HEK293 (cell line): ENCODE measurements around the gene TP73.
A peak's percentile ranks its signal among the peaks of the same experiment; 100 is the strongest.

Experiments
- CTCF ChIA-PET: fragments of 350-600 bp; formaldehyde crosslinking; extraction: SDS; loops from one replicate; lab custom pipeline; 2021; ENCODE audit warnings: antibody characterized with exemption; lab: Yijun Ruan, JAX
- POLR2A ChIA-PET: fragments of 300-600 bp; formaldehyde crosslinking; extraction: SDS; loops from one replicate; lab custom pipeline; 2020; ENCODE audit warnings: antibody characterized with exemption, inconsistent platforms; lab: Yijun Ruan, JAX
- H3K27ac ChIP-seq: fragments of 200-500 bp; sonication (Bioruptor generic); 2 replicates; pipeline ENCODE4 v1.5.1; 2014; ENCODE audit warnings: low read depth, low read length, control low read depth, inconsistent platforms; ENCODE audit errors: extremely low read depth
- H3K36me3 ChIP-seq, 2 experiments: fragments of 200-500 bp in 1 of 2; sonication (Bioruptor generic) in 1 of 2; 1 replicate in 1 of 2; 2 replicates in 1 of 2; pipeline ENCODE4 v1.5.1; 2014 to 2017; ENCODE audit warnings: inconsistent platforms in 2 of 2, low read length in 2 of 2; ENCODE audit not compliant: control insufficient read depth in 2 of 2, insufficient read depth in 1 of 2
- H3K4me1 ChIP-seq: fragments of 200-500 bp; sonication (Bioruptor generic); 2 replicates; pipeline ENCODE4 v1.5.1; 2014; ENCODE audit warnings: mild to moderate bottlenecking, low read length, inconsistent platforms; ENCODE audit not compliant: control insufficient read depth, insufficient read depth
- H3K4me3 ChIP-seq: 2 replicates; pipeline ENCODE4 v1.5.1; 2011; ENCODE audit warnings: low read depth, mild to moderate bottlenecking, control low read depth, low read length, moderate library complexity
- H3K9me3 ChIP-seq: fragments of 200-500 bp; sonication (Bioruptor generic); 2 replicates; pipeline ENCODE4 v1.5.1; 2014; ENCODE audit warnings: low read depth, low read length, inconsistent platforms; ENCODE audit not compliant: control insufficient read depth, insufficient read depth
- GLIS1 ChIP-seq: fragments of 450-650 bp; formaldehyde crosslinking; IDR thresholded peaks from 2 replicates; pipeline ENCODE4 v1.5.1; 2016; ENCODE audit warnings: missing biosample characterization, missing genetic modification characterization
- HOXC10 ChIP-seq: sonication (generic); formaldehyde crosslinking; IDR thresholded peaks from 2 replicates; pipeline ENCODE4 v1.8.1; 2023; ENCODE audit warnings: mild to moderate bottlenecking, missing genetic modification reagents
- IKZF3 ChIP-seq: fragments of 450-650 bp; IDR thresholded peaks from 2 replicates; pipeline ENCODE4 v1.5.0; 2018; ENCODE audit warnings: missing biosample characterization, mild to moderate bottlenecking, missing genetic modification characterization, moderate library complexity
- KLF1 ChIP-seq: fragments of 450-650 bp; formaldehyde crosslinking; IDR thresholded peaks from 2 replicates; pipeline ENCODE4 v1.5.1; 2016; ENCODE audit warnings: missing biosample characterization, missing genetic modification characterization
- KLF10 ChIP-seq: fragments of 450-650 bp; IDR thresholded peaks from 2 replicates; pipeline ENCODE4 v1.5.1; 2018; ENCODE audit warnings: missing biosample characterization, mild to moderate bottlenecking, missing genetic modification characterization
- SP3 ChIP-seq: fragments of 450-650 bp; formaldehyde crosslinking; IDR thresholded peaks from 2 replicates; pipeline ENCODE4 v1.5.1; 2016; ENCODE audit warnings: missing biosample characterization, missing genetic modification characterization
- TCF7L2 ChIP-seq: IDR thresholded peaks from 2 replicates; pipeline ENCODE4 v1.6.1; 2011; ENCODE audit warnings: low read depth, mild to moderate bottlenecking, inconsistent platforms, low read length, moderate library complexity, borderline replicate concordance
- ZBTB20 ChIP-seq: fragments of 450-650 bp; formaldehyde crosslinking; IDR thresholded peaks from 2 replicates; pipeline ENCODE4 v1.5.1; 2016; ENCODE audit warnings: missing biosample characterization, missing genetic modification characterization
- ZBTB8A ChIP-seq: fragments of 450-650 bp; formaldehyde crosslinking; IDR thresholded peaks from 2 replicates; pipeline ENCODE4 v1.5.1; 2016; ENCODE audit warnings: missing biosample characterization, missing genetic modification characterization
- ZFHX2 ChIP-seq: fragments of 450-650 bp; formaldehyde crosslinking; conservative IDR thresholded peaks from 2 replicates; pipeline ENCODE4 v1.5.1; 2016; ENCODE audit warnings: missing biosample characterization, missing genetic modification characterization
- ZIC2 ChIP-seq: fragments of 450-650 bp; formaldehyde crosslinking; IDR thresholded peaks from 2 replicates; pipeline ENCODE4 v1.5.1; 2016; ENCODE audit warnings: missing biosample characterization, missing genetic modification characterization
- ZNF335 ChIP-seq: fragments of 450-650 bp; formaldehyde crosslinking; conservative IDR thresholded peaks from 2 replicates; pipeline ENCODE4 v1.5.1; 2016; ENCODE audit warnings: missing biosample characterization, missing genetic modification characterization
- ZNF37A ChIP-seq: fragments of 450-650 bp; IDR thresholded peaks from 2 replicates; pipeline ENCODE4 v1.5.1; 2018; ENCODE audit warnings: missing biosample characterization, missing genetic modification characterization
- ZNF600 ChIP-seq: fragments of 450-650 bp; formaldehyde crosslinking; IDR thresholded peaks from 2 replicates; pipeline ENCODE4 v1.5.1; 2016; ENCODE audit warnings: missing biosample characterization, missing genetic modification characterization
- ZNF654 ChIP-seq: fragments of 450-650 bp; formaldehyde crosslinking; IDR thresholded peaks from 2 replicates; pipeline ENCODE4 v1.5.1; 2016; ENCODE audit warnings: low read depth, missing biosample characterization, missing genetic modification characterization
- ZNF660 ChIP-seq: fragments of 450-650 bp; IDR thresholded peaks from 2 replicates; pipeline ENCODE4 v1.5.1; 2018; ENCODE audit warnings: missing biosample characterization, mild to moderate bottlenecking, missing genetic modification characterization
- ZNF747 ChIP-seq: fragments of 450-650 bp; formaldehyde crosslinking; IDR thresholded peaks from 2 replicates; pipeline ENCODE4 v1.5.1; 2016; ENCODE audit warnings: missing biosample characterization, missing genetic modification characterization
- ZNF76 ChIP-seq: fragments of 450-650 bp; formaldehyde crosslinking; IDR thresholded peaks from 2 replicates; pipeline ENCODE4; 2016; ENCODE audit warnings: low read depth, missing biosample characterization, missing genetic modification characterization, borderline replicate concordance
- ZNF768 ChIP-seq: fragments of 450-650 bp; formaldehyde crosslinking; IDR thresholded peaks from 2 replicates; pipeline ENCODE4 v1.5.1; 2018; ENCODE audit warnings: missing biosample characterization, mild to moderate bottlenecking, missing genetic modification characterization
- ZNF791 ChIP-seq: fragments of 450-650 bp; formaldehyde crosslinking; IDR thresholded peaks from 2 replicates; pipeline ENCODE4 v1.5.1; 2016; ENCODE audit warnings: missing biosample characterization, missing genetic modification characterization
- ZNF792 ChIP-seq: fragments of 450-650 bp; formaldehyde crosslinking; IDR thresholded peaks from 2 replicates; pipeline ENCODE4 v1.5.1; 2016; ENCODE audit warnings: missing biosample characterization, missing genetic modification characterization
- ZSCAN30 ChIP-seq: fragments of 450-650 bp; IDR thresholded peaks from 2 replicates; pipeline ENCODE4 v1.5.1; 2018; ENCODE audit warnings: missing biosample characterization, mild to moderate bottlenecking, missing genetic modification characterization, moderate library complexity
- TF ChIP-seq, protein P1 (sequence below): fragments of 450-650 bp; formaldehyde crosslinking; IDR thresholded peaks from 2 replicates; pipeline ENCODE4 v1.5.1; 2016; ENCODE audit warnings: missing biosample characterization, missing genetic modification characterization
- TF ChIP-seq, protein P2 (sequence below): fragments of 450-650 bp; formaldehyde crosslinking; IDR thresholded peaks from 2 replicates; pipeline ENCODE4 v1.5.1; 2016; ENCODE audit warnings: missing biosample characterization, missing genetic modification characterization
- TF ChIP-seq, protein P3 (sequence below): fragments of 450-650 bp; formaldehyde crosslinking; optimal IDR thresholded peaks from 2 replicates; pipeline ENCODE3; 2016; ENCODE audit warnings: missing biosample characterization, mild to moderate bottlenecking, missing genetic modification characterization
- TF ChIP-seq, protein P4 (sequence below): fragments of 450-650 bp; formaldehyde crosslinking; IDR thresholded peaks from 2 replicates; pipeline ENCODE4 v1.5.1; 2016; ENCODE audit warnings: missing biosample characterization, missing genetic modification characterization
- TF ChIP-seq, protein P5 (sequence below): fragments of 450-650 bp; formaldehyde crosslinking; IDR thresholded peaks from 2 replicates; pipeline ENCODE4 v1.5.1; 2016; ENCODE audit warnings: missing biosample characterization, missing genetic modification characterization
- TF ChIP-seq, protein P6 (sequence below): fragments of 450-650 bp; formaldehyde crosslinking; IDR thresholded peaks from 2 replicates; pipeline ENCODE4 v1.5.1; 2016; ENCODE audit warnings: missing biosample characterization, missing genetic modification characterization
- TF ChIP-seq, protein P7 (sequence below): sonication (generic); formaldehyde crosslinking; IDR thresholded peaks from 2 replicates; pipeline ENCODE4 v1.8.1; 2022; ENCODE audit warnings: mild to moderate bottlenecking, moderate library complexity, missing genetic modification reagents

The TP73 gene

DNA sequence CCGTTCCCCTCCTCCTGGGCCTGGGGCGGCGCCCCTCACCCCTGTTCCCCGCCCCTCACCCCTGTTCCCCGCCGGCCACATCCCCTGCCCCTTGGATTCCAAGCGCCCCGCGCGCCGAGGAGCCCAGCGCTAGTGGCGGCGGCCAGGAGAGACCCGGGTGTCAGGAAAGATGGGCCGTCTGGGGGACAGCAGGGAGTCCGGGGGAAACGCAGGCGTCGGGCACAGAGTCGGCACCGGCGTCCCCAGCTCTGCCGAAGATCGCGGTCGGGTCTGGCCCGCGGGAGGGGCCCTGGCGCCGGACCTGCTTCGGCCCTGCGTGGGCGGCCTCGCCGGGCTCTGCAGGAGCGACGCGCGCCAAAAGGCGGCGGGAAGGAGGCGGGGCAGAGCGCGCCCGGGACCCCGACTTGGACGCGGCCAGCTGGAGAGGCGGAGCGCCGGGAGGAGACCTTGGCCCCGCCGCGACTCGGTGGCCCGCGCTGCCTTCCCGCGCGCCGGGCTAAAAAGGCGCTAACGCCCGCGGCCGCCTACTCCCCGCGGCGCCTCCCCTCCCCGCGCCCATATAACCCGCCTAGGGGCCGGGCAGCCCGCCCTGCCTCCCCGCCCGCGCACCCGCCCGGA, at the start of gene TP73:
TSS of gene TP73 (plus strand) at position 587 of the 618 bp plus-strand sequence. CDS start 29,850 bp downstream, outside the sequence.
- H3K27ac ChIP-seq, result peak within 1 kb of the TSS; percentile 76
- CTCF ChIA-PET, result interaction anchor here (1.1 to 1.3 kb wide), 3 partner anchors 32 to 199 kb away, joined by 4 to 5 read pairs (median 4); no protein-coding TSS in a partner anchor
- TF ChIP-seq, protein P1, sequence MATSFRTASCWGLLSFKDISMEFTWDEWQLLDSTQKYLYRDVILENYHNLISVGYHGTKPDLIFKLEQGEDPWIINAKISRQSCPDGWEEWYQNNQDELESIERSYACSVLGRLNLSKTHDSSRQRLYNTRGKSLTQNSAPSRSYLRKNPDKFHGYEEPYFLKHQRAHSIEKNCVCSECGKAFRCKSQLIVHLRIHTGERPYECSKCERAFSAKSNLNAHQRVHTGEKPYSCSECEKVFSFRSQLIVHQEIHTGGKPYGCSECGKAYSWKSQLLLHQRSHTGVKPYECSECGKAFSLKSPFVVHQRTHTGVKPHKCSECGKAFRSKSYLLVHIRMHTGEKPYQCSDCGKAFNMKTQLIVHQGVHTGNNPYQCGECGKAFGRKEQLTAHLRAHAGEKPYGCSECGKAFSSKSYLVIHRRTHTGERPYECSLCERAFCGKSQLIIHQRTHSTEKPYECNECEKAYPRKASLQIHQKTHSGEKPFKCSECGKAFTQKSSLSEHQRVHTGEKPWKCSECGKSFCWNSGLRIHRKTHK (tag by site-specific recombination), result no peak
- TF ChIP-seq ZBTB20 (tag by site-specific recombination), result no peak; the same call in none of the 2 replicates
- TF ChIP-seq, protein P2, sequence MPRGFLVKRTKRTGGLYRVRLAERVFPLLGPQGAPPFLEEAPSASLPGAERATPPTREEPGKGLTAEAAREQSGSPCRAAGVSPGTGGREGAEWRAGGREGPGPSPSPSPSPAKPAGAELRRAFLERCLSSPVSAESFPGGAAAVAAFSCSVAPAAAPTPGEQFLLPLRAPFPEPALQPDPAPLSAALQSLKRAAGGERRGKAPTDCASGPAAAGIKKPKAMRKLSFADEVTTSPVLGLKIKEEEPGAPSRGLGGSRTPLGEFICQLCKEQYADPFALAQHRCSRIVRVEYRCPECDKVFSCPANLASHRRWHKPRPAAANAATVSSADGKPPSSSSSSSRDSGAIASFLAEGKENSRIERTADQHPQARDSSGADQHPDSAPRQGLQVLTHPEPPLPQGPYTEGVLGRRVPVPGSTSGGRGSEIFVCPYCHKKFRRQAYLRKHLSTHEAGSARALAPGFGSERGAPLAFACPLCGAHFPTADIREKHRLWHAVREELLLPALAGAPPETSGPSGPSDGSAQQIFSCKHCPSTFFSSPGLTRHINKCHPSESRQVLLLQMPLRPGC (tag by site-specific recombination), result no peak
- peak; percentile 84 for TF ChIP-seq ZFHX2 (tag by site-specific recombination)
- 0 out of 2 replicates have a peak, but pooled peaks have one; percentile 15 for TF ChIP-seq KLF1 (tag by site-specific recombination)
- TF ChIP-seq HOXC10 (CRISPR knock-in tag), result peak; percentile 98
- 0 out of 2 replicates have a peak, but pooled peaks have one; percentile 23 for TF ChIP-seq ZNF37A
- TF ChIP-seq, protein P3, sequence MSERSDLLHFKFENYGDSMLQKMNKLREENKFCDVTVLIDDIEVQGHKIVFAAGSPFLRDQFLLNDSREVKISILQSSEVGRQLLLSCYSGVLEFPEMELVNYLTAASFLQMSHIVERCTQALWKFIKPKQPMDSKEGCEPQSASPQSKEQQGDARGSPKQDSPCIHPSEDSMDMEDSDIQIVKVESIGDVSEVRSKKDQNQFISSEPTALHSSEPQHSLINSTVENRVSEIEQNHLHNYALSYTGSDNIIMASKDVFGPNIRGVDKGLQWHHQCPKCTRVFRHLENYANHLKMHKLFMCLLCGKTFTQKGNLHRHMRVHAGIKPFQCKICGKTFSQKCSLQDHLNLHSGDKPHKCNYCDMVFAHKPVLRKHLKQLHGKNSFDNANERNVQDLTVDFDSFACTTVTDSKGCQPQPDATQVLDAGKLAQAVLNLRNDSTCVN (tag by site-specific recombination), result peak; percentile 47
- no peak for TF ChIP-seq ZNF791
- peak; percentile 96 for TF ChIP-seq ZBTB8A (tag by site-specific recombination)
- TF ChIP-seq, protein P4, sequence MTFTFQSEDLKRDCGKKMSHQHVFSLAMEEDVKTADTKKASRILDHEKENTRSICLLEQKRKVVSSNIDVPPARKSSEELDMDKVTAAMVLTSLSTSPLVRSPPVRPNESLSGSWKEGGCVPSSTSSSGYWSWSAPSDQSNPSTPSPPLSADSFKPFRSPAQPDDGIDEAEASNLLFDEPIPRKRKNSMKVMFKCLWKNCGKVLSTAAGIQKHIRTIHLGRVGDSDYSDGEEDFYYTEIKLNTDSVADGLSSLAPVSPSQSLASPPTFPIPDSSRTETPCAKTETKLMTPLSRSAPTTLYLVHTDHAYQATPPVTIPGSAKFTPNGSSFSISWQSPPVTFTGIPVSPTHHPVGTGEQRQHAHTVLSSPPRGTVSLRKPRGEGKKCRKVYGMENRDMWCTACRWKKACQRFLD, result no peak
- TF ChIP-seq ZNF600, result peak; percentile 18; the same call in 1 of the 2 replicates
- TF ChIP-seq ZNF660, result peak; percentile 67; the same call in 1 of the 2 replicates
- TF ChIP-seq ZNF792 (tag by site-specific recombination), result no peak
- TF ChIP-seq ZSCAN30 (tag by site-specific recombination), result peak; percentile 46; the same call in 1 of the 2 replicates
- no peak for TF ChIP-seq ZNF654
- no peak for TF ChIP-seq TCF7L2
- TF ChIP-seq, protein P5, sequence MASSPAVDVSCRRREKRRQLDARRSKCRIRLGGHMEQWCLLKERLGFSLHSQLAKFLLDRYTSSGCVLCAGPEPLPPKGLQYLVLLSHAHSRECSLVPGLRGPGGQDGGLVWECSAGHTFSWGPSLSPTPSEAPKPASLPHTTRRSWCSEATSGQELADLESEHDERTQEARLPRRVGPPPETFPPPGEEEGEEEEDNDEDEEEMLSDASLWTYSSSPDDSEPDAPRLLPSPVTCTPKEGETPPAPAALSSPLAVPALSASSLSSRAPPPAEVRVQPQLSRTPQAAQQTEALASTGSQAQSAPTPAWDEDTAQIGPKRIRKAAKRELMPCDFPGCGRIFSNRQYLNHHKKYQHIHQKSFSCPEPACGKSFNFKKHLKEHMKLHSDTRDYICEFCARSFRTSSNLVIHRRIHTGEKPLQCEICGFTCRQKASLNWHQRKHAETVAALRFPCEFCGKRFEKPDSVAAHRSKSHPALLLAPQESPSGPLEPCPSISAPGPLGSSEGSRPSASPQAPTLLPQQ (tag by site-specific recombination), result peak; percentile 11; the same call in 1 of the 2 replicates
- peak; percentile 30; the same call in 1 of the 2 replicates for TF ChIP-seq ZIC2 (tag by site-specific recombination)
- peak; percentile 27; the same call in 1 of the 2 replicates for TF ChIP-seq IKZF3
- TF ChIP-seq ZNF747 (tag by site-specific recombination), result no peak
- TF ChIP-seq, protein P6, sequence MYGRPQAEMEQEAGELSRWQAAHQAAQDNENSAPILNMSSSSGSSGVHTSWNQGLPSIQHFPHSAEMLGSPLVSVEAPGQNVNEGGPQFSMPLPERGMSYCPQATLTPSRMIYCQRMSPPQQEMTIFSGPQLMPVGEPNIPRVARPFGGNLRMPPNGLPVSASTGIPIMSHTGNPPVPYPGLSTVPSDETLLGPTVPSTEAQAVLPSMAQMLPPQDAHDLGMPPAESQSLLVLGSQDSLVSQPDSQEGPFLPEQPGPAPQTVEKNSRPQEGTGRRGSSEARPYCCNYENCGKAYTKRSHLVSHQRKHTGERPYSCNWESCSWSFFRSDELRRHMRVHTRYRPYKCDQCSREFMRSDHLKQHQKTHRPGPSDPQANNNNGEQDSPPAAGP (tag by site-specific recombination), result 0 out of 2 replicates have a peak, but pooled peaks have one; percentile 44
- TF ChIP-seq ZNF335 (tag by site-specific recombination), result no peak
- TF ChIP-seq ZNF768 (tag by site-specific recombination), result no peak
- no peak for TF ChIP-seq ZNF76 (tag by site-specific recombination)
- TF ChIP-seq SP3 (tag by site-specific recombination), result peak; percentile 34
- peak; percentile 28; the same call in 1 of the 2 replicates for TF ChIP-seq GLIS1 (tag by site-specific recombination)
- TF ChIP-seq, protein P7, sequence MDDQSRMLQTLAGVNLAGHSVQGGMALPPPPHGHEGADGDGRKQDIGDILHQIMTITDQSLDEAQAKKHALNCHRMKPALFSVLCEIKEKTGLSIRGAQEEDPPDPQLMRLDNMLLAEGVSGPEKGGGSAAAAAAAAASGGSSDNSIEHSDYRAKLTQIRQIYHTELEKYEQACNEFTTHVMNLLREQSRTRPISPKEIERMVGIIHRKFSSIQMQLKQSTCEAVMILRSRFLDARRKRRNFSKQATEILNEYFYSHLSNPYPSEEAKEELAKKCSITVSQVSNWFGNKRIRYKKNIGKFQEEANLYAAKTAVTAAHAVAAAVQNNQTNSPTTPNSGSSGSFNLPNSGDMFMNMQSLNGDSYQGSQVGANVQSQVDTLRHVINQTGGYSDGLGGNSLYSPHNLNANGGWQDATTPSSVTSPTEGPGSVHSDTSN (CRISPR knock-in tag), result peak; percentile 94
- peak; percentile 71 for TF ChIP-seq KLF10 (tag by site-specific recombination)

More for the DNA sequence above, at the start of gene TP73:
- Histone ChIP-seq H3K4me1 (no peaks in the 10 kb centered on the region), H3K4me3 (peak within 1 kb of the TSS; percentile 68), H3K9me3 (no peaks in the 10 kb centered on the region), H3K36me3 (peaks cover 0 to 15% of the 10 kb centered on the region in 2 experiments; a peak in 1 of 3 replicates)
- POLR2A ChIA-PET, result interaction anchor here (1.0 kb wide), 1 partner anchor 249 kb away, joined by 3 read pairs; no protein-coding TSS in a partner anchor
